NCI-H524 treated with DMSO at 0.1 percent for 48 hours (cell line): Measurements from ENCODE around the gene IL17D.

Source experiments
- DNase-seq: peaks from one replicate; lab custom pipeline; 2025; lab: John Stamatoyannopoulos, UW

Gene IL17D

DNA sequence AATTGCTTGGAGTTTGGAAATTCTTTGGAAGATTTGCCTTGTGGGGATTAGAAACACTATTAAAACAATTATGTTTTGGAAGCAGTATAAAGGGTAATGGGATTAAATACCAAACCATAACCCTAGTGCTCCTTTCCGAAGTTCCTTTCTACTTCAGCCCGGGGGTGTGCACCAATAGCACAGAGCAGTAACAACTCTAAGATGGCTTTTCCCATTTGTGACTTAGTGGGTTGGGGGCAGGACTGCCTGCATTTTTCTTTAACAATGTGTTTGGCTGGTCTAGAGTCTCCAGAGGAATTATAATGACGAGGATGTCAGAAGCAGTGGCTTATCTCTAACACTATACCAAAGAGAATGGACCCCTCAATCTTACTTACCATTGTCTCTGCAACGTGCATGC, 11.9 kb upstream of the IL17D start:
- DNase-seq = no peak

DNA sequence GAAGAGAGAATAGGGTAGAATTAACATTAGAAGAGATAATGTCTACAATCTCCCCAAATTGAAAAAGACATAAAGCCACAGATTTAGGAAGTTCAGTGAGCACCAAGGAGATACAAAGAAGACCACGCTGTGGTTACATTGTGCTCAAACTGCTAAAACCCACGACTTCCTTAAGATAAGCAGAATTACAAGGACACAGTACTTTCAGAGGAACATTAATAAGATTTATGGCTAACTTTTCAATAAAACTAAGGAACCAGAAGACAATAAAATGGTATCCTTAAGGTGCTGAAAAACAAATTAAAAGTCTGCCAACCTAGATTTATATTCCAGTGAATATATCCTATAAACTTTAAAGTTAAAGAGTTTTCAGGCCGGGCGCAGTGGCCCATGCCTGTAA, 7.4 kb upstream of the IL17D start:
- no peak for DNase-seq

DNA sequence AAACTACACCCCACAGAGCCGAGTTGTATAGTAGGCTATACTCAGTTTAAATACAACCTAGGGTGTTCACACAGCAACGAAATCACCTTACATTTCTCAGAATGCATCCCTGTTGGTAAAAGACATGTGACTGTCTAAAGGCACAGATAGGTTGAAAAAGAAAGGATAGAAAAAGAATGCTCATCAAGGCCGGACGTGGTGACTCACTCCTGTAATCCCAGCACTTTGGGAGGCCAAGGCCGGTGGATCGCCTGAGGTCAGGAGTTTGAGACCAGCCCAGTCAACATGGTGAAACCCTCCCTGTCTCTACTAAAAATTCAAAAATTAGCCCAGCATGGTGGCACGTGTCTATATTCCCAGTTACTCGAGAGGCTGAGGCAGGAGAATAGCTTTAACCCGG, 3.8 kb upstream of the IL17D start:
- no peak for DNase-seq

DNA sequence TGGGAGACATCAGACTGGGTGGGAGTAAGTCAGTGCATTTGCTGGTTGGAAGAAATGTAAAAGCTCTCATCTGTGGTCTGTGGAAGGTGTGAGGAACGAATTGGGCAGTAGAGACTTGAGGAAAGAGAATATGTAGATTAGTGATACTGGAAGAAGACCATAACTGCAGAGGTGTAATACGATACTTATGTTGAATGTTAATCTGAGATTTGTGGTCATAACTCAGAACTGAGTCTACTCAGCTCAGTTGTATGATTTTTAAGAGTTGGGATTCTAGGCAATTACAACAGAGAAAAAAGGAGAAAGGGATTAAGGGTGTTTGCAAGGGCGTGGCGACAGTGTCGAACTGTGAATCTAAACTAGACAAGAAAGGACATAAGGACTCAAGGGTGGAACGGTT, 3.2 kb upstream of the IL17D start:
- DNase-seq = no peak

DNA sequence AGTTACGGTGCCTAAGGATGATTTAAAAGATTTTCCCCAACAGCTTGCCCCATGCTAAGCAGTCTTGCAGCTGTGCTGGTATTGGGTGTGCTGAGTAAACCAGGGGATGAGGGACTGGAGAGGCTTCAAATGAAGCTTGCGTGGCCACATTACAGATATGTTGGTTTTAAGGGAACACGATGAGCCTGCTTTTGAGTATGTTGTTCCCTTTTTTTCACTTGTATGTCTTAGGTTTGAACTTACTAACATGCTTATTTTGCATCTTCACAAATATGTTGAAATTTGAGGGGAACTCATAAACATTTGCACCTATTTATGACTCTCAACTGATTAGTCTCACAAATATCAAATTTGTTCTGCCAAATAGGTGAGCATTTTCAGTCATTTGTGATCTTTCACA, 2.0 kb upstream of the IL17D start:
- DNase-seq = no peak

DNA sequence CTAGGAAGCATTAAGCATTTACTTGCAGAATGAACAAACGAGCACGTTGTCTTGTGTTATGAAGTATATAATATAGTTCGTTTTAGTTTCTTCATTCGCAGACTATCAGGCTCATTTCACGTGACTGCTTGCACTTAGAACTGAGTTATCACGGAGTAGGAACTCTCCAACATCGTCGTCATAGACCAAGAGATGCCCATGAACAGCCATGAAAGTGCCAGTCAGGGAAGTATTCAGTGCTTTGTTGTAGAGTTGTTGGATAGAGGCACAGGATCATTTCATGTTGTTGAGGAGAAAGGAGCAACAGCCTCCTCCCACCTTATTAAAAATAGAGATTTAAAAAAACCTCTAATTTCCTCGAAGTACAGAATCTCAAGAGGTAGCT, 977 bp upstream of the IL17D start:
- no peak for DNase-seq

DNA sequence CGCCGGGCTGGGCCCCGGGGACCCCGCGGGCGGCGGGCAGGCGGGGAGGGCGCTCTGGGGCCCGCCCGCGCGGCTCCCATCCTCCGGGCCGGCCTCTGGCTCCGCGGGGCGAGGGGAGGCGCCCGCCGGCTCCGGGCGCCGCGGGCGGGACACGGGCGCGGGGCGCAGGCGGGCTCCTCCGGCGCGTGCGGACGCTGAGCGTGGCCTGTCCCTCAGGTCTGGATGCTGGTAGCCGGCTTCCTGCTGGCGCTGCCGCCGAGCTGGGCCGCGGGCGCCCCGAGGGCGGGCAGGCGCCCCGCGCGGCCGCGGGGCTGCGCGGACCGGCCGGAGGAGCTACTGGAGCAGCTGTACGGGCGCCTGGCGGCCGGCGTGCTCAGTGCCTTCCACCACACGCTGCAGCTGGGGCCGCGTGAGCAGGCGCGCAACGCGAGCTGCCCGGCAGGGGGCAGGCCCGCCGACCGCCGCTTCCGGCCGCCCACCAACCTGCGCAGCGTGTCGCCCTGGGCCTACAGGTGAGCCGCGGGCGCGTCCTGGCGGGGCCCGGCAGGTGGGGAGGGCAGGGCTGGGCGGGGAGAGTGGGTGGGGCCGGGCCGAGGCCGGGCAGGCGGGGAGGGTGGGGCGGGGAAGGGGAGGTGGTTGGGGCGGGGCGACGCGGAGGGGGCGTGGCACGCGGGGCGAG, 420 bp downstream of the IL17D start:
- DNase-seq = peak; percentile 17

DNA sequence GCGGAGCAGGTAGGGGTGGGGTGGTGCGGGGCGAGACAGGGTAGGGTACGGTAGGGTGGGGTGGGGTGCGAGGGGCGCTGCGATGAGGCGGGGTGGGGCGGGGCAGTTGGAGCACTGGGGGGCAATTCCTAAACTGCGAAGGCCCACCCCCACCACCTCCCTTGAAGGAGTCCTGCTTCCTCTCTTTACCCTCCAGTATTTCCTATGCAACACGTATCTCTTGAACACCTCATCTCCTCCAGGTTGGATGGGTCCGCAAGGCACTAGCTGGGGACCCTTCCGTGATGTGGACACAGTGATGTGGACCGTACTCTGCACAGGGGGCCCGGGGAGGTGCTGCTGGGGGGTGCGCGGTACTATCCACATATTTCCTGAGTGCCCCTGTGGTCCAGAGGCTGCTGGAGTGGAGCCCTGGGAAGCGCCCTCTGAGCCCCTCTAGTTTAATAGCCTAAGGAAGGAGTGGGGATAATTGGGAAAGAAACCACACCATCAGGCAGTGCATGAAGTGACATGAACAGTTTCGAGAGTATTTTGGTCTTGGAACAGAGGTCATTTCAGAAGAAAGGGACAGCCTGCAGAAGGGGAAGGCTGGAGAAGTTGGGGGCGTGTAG, 1.1 kb downstream of the IL17D start:
- DNase-seq = no peak

DNA sequence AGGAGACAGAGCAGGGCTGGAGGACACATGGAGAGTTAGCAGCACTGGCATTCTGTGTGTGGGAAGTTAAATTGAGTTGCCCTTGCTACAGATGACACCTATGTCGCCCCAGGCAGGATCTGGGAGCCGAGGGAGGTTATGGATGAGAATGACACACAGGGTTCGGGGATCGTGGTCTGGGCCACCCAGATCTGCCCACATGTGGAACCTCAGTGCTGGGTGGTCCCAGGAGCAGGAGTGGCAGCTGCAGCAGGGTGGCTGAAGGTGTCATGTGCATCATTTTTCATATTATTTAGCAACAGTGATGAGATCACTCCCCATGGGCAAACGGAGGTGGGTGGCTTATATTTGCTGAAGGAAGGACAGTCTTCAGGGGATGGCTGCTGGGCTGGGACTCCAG, 3.2 kb downstream of the IL17D start:
- DNase-seq = no peak

DNA sequence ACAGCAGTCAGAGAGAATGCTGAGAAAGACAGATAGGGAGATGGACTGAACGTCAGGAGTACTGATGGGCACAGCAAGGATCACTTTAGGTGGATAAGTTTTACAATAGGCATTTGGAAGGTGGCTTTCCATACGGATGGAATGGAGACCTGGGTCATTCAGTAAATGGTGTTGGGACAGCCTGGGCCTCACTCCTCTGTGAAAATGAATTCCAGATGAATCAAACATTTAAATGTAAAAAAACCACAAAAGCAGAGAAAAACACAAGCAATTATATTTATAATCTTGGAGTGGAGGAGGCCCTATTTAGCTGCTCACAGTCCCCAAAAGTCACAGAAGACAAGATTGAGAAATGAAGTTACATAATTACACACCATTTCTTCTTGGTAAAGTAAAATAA, 4.7 kb downstream of the IL17D start:
- DNase-seq = no peak

DNA sequence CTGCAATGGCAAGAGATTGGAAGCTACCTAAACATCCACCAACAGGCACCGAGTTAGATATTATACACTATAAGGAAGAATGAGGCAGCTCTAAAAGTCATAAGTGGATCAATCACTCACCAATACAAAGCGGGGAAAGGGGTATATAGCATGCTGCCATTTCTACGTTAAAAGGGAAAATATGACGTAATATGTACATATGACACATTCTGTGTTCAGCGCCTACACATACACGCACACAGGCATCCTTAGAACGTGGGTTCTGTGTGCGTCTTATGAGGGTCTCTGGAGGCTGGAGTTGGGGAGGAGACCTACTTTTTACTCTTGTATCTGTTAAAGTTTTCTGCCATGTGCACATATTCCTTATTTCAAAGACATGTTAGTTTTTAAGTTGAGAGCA, 5.9 kb downstream of the IL17D start:
- no peak for DNase-seq

DNA sequence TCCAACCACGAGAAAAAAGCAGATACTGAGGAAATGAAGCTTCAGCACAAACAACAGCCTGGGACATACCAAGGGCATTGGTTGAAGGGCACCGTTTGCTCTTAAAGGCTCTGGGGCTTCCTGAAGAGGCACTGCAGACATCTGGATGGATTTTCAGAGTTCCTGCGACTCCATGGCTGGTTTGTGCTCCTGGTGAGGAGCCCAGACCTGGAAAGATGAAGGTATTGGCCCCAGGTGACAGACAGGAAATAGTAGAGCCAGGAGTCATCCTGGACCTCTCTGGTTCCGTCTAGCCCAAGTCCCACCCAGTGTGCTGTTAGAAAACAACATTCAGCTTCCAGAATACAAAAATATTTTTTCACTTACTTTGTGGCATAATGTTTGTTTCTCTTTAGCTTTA, 6.3 kb downstream of the IL17D start:
- no peak for DNase-seq

DNA sequence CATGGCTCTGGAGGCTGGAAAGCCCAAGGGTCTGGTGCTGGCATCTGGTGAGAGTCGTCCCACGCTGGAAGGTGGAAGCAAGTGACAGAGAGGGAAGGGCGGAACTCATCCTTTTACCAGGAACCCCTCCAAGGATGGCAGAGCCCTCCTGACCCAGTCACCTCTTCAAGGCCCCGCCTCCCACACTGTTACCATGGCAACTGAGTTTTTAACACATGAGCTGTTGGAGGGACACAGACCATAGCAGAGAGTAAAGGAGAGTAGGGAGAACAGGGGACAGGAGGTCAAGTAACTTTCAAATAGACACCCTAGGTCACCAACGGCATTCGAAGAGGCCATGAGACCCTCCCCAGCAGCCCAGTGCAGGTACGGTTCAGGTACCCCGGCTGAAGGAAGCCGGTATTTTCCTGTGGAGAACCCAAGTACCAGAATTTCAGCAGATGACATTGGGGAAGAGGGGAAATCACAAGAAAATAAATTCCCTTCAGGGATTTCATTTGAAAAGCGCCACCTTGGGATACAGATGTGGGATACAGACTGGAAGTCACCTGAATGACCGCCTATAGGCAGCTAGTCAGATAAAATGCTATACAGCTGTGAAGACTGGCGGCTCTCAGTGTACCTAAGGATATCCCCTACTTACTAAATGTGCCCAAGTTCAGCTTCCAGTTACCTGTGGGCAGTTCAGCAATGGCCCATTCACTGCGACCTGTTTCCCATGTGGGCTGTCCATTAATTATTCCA, 8.0 kb downstream of the IL17D start:
- DNase-seq = no peak

DNA sequence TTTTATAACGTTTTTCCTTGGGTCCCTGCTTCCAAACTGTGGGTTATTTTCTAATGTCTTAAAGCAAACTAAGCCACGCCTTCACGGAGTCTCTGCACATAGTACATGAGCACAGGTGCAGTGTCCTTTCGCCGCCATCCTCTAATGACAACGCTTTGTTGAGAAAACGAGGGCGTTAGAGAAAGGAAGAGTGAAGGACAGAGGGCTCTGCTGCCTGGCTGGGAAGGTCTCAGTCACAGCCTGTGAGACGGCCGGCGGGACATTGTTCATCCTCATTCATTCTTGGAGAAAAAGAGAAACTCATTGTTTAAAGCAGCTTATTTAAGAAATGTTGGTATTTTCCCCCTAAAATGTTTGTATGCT, 9.5 kb downstream of the IL17D start:
- DNase-seq = no peak

DNA sequence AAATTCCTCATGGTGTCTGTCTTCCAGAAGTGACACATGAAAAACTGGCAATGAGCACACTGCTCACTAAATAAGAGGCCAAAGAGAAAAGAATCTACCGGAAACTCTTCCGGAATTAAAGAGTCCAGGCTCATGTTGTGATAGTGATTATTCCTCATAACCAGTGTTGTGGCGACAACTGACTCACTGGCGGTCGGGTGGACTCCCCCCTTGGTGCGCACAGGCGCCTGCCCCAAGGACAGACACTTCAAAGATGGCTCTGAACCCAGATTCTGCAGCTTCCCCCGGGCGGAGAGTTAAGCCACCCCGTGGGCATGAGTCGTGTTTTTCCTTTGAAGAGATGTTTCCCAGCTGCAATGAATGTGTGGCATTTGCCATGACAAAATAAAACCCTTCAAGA, 10.3 kb downstream of the IL17D start:
- DNase-seq = no peak

DNA sequence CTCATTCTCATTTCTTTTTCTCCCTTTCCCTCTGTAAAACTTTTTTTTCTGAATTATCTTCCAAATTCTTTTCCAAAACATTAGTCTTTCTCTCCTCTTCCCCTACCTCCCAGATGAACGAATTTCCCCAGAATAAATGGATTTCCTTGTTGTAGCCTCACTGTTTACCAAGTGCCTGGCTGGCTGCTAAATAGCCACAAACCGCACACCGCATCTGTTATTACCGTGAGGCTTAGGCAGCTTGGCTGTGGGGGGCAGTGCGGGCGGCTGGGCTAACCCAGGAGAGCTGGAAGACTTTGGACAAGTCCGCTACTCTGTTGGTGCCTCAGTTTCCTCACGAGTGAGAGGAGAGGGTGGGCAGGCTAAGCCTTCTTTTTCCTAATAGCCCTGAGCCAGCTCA, 10.7 kb downstream of the IL17D start:
- DNase-seq = no peak

DNA sequence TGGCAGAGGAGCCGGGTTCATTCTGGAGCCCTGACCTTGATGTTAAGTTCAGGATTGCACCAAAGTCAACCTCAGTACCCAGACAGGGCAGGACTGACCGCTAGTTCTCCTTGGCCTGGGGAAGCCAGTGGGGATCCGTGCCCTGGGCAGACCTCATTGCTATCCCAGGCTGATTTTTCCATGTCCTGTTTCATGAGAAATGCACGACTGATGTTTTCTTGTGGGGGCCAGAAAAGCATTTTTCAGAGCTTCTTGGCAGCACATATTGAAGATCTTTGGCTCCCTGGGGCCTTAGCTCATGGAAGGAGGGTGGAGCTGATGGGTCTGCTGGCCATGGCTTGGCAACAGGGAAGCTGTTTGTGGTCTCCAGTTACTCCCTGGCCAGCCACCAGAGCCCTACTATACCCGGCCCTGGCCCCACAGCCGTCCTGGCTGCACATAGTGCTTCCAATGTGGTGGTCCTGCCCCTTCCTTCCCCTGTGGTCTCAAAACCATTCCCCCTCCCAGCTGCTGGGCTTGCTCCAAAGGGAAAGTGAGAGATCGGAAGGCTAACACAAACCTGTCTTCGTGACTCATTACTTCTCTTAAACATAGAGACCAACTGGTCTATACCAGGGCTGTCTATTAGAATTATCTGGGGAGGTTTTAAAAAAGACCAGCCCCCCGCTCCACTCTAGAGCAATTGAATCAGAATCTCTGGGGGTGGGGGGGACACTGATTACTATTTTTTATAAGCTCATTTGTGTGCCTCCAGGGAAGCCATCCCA, 11.2 kb downstream of the IL17D start:
- DNase-seq = no peak

DNA sequence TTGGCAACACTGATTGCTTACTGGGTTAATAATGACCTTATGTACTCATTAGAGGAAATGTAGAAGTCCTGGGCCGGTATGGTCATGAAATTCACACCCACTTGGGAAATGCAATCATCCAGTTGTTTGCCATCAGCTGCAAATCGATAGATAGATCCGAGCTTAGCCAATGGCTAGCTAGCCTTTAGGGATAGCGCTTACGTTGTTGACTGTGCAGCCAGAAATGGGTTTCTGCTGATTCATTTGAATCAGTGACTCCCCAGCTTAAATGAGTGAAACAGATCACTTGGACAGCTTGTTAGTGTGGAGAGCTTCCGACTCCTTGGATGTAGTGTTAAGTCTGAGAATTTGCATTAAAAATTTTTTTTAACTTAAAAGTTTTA, 11.8 kb downstream of the IL17D start:
- no peak for DNase-seq

DNA sequence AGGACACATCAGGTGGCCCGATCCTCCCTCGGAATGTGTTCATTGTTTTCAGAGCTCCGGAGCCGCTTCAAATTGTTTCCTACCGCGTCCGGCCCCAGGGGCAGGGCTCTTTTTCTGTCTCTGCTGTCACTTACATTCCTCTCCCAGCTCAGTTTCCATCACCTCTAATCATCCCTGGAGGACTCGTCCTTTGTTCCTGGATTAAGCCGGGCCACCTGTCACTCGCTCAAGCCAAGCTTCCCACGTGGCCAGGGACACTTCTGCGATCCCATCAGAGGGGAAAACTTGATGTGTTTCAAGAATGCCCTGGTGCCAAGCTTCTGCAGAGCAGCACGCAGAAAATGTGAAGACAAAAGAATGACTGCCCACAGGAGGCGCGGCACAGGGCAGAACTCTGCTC, 13.5 kb downstream of the IL17D start:
- peak; percentile 91 for DNase-seq

DNA sequence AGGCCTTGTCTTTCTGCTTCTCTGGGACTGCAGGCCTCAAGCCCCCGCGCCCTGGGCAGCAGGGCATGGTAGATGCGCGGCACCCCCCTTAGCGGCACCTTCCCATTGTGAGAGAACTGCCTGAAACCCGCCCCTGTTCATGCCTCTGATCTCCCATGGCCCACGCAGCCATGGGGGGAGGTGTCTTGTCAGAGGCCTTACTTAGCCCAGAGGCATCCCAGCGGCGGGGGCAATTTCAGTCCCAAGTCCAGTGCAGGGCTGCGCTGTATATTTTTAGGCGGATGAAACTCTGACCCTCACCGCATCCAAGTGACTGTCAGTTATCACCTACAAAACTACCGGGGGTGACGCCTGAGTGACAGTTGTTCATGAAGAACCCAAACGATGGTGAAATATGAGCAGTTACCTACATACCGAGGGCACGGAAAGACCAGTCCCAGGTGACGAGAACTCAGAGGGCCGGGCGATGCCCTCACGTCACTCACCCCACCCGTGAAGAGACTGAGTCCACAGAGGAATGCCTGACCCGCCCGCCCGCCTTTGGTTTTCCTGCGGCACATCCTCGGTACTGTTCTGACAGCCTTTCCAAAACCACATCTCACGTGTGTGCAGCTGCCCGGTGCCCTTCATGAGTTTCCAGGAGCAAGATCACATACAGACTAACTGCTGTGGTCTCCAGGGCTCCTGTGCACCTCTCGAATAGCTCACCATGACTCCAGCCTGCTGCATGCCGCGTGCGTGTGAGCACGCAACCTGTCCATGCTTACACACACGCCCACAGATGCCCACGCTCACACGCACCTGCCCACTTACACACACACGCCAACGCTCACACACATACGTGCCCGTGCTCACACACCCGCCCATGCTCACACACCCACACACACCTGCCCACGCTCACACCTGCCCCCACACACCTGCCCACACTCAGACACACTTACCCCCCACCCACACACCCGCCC, 14.4 kb downstream of the IL17D start:
- DNase-seq = no peak

DNA sequence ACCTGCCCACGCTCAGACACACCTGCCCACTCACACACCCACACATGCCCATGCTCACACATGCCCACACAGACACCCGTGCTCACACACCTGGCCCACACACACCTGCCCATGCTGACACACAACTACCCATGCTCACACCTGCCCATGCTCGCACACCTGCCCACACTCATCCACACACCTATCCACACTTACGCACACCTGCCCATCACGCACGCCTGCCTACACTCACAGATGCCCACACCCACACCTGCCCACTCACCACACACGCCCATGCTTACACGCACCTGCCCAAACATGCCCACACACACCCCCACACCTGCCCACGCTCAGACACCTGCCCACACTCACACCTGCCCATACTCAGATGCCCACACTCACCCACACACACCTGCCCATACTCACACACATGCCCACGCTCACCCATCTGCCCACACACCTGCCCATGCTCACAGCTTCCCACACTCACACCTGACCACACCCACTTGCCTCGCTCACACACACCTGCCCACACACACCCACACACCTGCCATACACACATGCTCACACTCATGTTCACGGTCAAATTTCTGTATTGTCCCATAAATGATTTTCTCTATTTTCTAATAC, 15.6 kb downstream of the IL17D start:
- DNase-seq = no peak
